A549 (cell line): Measurements from ENCODE around the gene COL4A5.

Source experiments
- EP300 ChIP-seq, 2 experiments: fragments of >200 bp; sonication (Bioruptor Twin); formaldehyde crosslinking; IDR thresholded peaks; 2 replicates in 1 of 2; 3 replicates in 1 of 2; pipeline ENCODE4 v1.6.1; 2016 to 2017
- KDM1A ChIP-seq: fragments of 200-600 bp; sonication (generic); IDR thresholded peaks from 2 replicates; pipeline ENCODE4 v1.6.1; 2016; ENCODE audit warnings: low read depth, mild to moderate bottlenecking
- MAFK ChIP-seq: fragments of 450-650 bp; IDR thresholded peaks from 2 replicates; pipeline ENCODE4 v1.6.1; 2014; ENCODE audit not compliant: partially characterized antibody
- MAZ ChIP-seq: fragments of 150-350 bp; IDR thresholded peaks from 2 replicates; pipeline ENCODE4 v1.6.1; 2014; ENCODE audit warnings: antibody characterized with exemption, low read depth, low read length, borderline replicate concordance
- NPAS2 ChIP-seq: fragments of 250-450 bp; sonication (Bioruptor Pico); IDR thresholded peaks from 2 replicates; pipeline ENCODE4 v1.8.0; 2022; ENCODE audit warnings: mild to moderate bottlenecking, moderate library complexity, borderline replicate concordance
- NR3C1 ChIP-seq: fragments of >200 bp; sonication (Bioruptor Twin); formaldehyde crosslinking; IDR thresholded peaks from 3 replicates; pipeline ENCODE4 v1.6.1; 2017
- POLR2A ChIP-seq: IDR thresholded peaks from 2 replicates; pipeline ENCODE4 v1.6.1; 2012; ENCODE audit warnings: mild to moderate bottlenecking, low read length
- RARB ChIP-seq: fragments of 250-450 bp; sonication (Bioruptor Pico); IDR thresholded peaks from 2 replicates; pipeline ENCODE4 v1.8.0; 2021; ENCODE audit warnings: mild to moderate bottlenecking, moderate library complexity
- RFX5 ChIP-seq: fragments of 450-650 bp; IDR thresholded peaks from 2 replicates; pipeline ENCODE4 v1.7.1; 2014; ENCODE audit warnings: antibody characterized with exemption, mild to moderate bottlenecking, moderate library complexity
- SMC3 ChIP-seq: fragments of >200 bp; sonication (Bioruptor Twin); formaldehyde crosslinking; IDR thresholded peaks from 3 replicates; pipeline ENCODE4 v1.6.1; 2018; ENCODE audit warnings: inconsistent platforms
- ZFP36 ChIP-seq: fragments of 450-650 bp; IDR thresholded peaks from 2 replicates; pipeline ENCODE4 v1.6.1; 2014; ENCODE audit warnings: borderline replicate concordance; ENCODE audit not compliant: partially characterized antibody
- TF ChIP-seq, protein P1 (sequence below): fragments of >200 bp; sonication (Bioruptor Twin); formaldehyde crosslinking; IDR thresholded peaks from 3 replicates; pipeline ENCODE4 v1.5.1; 2016

DNA sequence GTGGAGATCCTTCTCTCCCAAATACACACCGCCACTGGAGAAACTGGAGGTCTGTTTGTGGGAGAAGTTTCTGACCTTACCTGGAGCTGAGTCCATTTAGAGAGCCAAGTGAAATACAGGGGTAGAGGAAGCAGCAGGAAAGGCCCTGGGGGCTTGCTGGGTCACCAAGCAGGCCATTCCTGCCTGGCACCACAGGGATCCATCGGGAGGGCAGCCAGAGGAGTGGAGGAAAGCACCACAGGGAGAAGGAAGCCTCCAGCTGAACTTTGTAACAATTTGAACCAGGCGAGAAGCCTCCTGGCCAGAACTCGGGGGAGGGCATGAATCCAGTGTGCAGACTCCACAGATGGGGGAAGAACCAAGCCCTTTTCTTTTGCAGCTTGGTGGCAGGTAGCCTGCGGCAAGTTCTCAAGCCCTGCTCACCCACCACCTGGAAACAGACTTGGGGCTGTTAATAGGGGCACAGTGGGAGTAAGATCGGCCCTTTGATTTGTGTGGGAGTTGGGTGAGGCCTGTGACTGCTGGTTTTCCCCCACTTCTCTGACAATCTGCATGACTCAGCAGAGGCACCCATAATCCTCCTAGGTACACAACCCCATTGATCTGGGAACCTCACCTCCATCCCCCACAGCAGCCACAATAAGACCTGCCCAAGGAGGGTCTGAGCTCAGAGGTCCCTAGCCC lies 202.1 kb downstream of the COL4A5 start:
- TF ChIP-seq POLR2A = no peak
- no peak for TF ChIP-seq EP300 (IDR thresholded peaks at IDR 0.05)
- TF ChIP-seq, protein P1, sequence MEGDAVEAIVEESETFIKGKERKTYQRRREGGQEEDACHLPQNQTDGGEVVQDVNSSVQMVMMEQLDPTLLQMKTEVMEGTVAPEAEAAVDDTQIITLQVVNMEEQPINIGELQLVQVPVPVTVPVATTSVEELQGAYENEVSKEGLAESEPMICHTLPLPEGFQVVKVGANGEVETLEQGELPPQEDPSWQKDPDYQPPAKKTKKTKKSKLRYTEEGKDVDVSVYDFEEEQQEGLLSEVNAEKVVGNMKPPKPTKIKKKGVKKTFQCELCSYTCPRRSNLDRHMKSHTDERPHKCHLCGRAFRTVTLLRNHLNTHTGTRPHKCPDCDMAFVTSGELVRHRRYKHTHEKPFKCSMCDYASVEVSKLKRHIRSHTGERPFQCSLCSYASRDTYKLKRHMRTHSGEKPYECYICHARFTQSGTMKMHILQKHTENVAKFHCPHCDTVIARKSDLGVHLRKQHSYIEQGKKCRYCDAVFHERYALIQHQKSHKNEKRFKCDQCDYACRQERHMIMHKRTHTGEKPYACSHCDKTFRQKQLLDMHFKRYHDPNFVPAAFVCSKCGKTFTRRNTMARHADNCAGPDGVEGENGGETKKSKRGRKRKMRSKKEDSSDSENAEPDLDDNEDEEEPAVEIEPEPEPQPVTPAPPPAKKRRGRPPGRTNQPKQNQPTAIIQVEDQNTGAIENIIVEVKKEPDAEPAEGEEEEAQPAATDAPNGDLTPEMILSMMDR = no peak
- TF ChIP-seq MAFK = no peak
- no peak for TF ChIP-seq RFX5
- TF ChIP-seq SMC3 = no peak
- TF ChIP-seq MAZ = no peak
- no peak for TF ChIP-seq NR3C1
- TF ChIP-seq RARB (CRISPR knock-in tag) = no peak
- no peak for TF ChIP-seq KDM1A
- TF ChIP-seq ZFP36 = no peak
- no peak for TF ChIP-seq NPAS2 (CRISPR knock-in tag)
